B cell (primary cell): Measurements from ENCODE around the gene SLC48A1. TPM values are rescaled to one million over a fixed set of nuclear protein-coding genes. Genes with fewer than 3 reads are reported as not detected.
A peak's percentile ranks its signal among the peaks of the same experiment; 100 is the strongest.

Source experiments
- ATAC-seq: fragments of 200-7000 bp; cut with Tn5 transposase; one replicate; pipeline ENCODE4 v1.10.0; 2021; ENCODE audit warnings: low read depth, mild to moderate bottlenecking, moderate number of reproducible peaks, moderate library complexity
- CTCF ChIA-PET: fragments of 350-600 bp; sonication (Branson Sonifier 250); formaldehyde crosslinking; loops from one replicate; lab custom pipeline; 2021; ENCODE audit warnings: antibody characterized with exemption, inconsistent platforms; lab: Charles Lee
- POLR2A ChIA-PET: fragments of 350-600 bp; sonication (Branson Sonifier 250); formaldehyde crosslinking; loops from one replicate; lab custom pipeline; 2021; ENCODE audit warnings: antibody characterized with exemption; lab: Charles Lee
- DNase-seq: peaks from one replicate; pipeline ENCODE4 v3.0.0; 2013
- H2AFZ ChIP-seq: 2 replicates; pipeline ENCODE4 v1.6.1; 2012; ENCODE audit warnings: mild to moderate bottlenecking, low read depth, low read length; ENCODE audit not compliant: insufficient read depth, poor library complexity, severe bottlenecking
- H3K27ac ChIP-seq, 2 donors: 1 replicate in 1 of 2; 2 replicates in 1 of 2; pipeline ENCODE4 v1.5.1; 2012 to 2013; ENCODE audit warnings: low read length in 2 of 2, mild to moderate bottlenecking in 2 of 2, moderate library complexity in 1 of 2
- H3K27me3 ChIP-seq, 4 experiments: fragments of 200-600 bp in 1 of 4; sonication (generic) in 1 of 4; replicated peaks in 1 of 4; 1 replicate in 2 of 4; 2 replicates in 2 of 4; pipeline versions ENCODE4 v1.6.1 to v1.7.0; 2013 to 2016; ENCODE audit warnings: low read length in 3 of 4, mild to moderate bottlenecking in 2 of 4, mixed read lengths in 1 of 4, moderate library complexity in 1 of 4; ENCODE audit not compliant: insufficient read depth in 4 of 4, control insufficient read depth in 3 of 4; ENCODE audit errors: control extremely low read depth in 1 of 4
- H3K36me3 ChIP-seq, 2 experiments: replicated peaks in 1 of 2; 1 replicate in 1 of 2; 2 replicates in 1 of 2; pipeline versions ENCODE4 v1.6.1 to v1.7.1; 2013; ENCODE audit warnings: low read length in 1 of 2; ENCODE audit not compliant: insufficient read depth in 2 of 2, control insufficient read depth in 1 of 2; ENCODE audit errors: control extremely low read depth in 1 of 2, extremely low read depth in 1 of 2
- H3K4me1 ChIP-seq, 2 donors: fragments of 200-600 bp in 1 of 2; sonication (generic) in 1 of 2; 1 replicate in 1 of 2; 2 replicates in 1 of 2; pipeline versions ENCODE4 v1.5.1 to v1.6.1; 2013 to 2017; ENCODE audit warnings: low read length in 2 of 2; ENCODE audit not compliant: control insufficient read depth in 2 of 2, insufficient read depth in 2 of 2
- H3K4me2 ChIP-seq: replicated peaks from 2 replicates; pipeline ENCODE3; 2012; ENCODE audit warnings: mild to moderate bottlenecking, low read depth, low read length; ENCODE audit not compliant: poor library complexity, severe bottlenecking
- H3K4me3 ChIP-seq, 5 experiments: fragments of 200-600 bp in 1 of 5; sonication (generic) in 1 of 5; 1 replicate in 3 of 5; 2 replicates in 2 of 5; pipeline versions ENCODE4 v1.5.1 to v1.7.0; 2011 to 2016; ENCODE audit warnings: low read length in 4 of 5, mild to moderate bottlenecking in 4 of 5, low read depth in 2 of 5, control low read depth in 1 of 5, moderate library complexity in 1 of 5; ENCODE audit not compliant: insufficient read depth in 1 of 5; ENCODE audit errors: control extremely low read depth in 1 of 5, extremely low read depth in 1 of 5
- H3K79me2 ChIP-seq: fragments of 200-600 bp; sonication (generic); one replicate; pipeline ENCODE4 v1.6.0; 2016; ENCODE audit warnings: low read length; ENCODE audit not compliant: control insufficient read depth, insufficient read depth
- H3K9ac ChIP-seq: fragments of 200-600 bp; sonication (generic); 2 replicates; pipeline ENCODE4 v1.6.1; 2017; ENCODE audit warnings: mild to moderate bottlenecking, low read length, moderate library complexity
- H3K9me3 ChIP-seq, 3 donors: one replicate each; pipeline versions ENCODE4 v1.6.1 to v1.7.1; 2013; ENCODE audit warnings: low read length in 2 of 3; ENCODE audit not compliant: control insufficient read depth in 2 of 3, insufficient read depth in 1 of 3; ENCODE audit errors: control extremely low read depth in 1 of 3
- H4K20me1 ChIP-seq: 2 replicates; pipeline ENCODE4 v1.6.0; 2012; ENCODE audit warnings: mild to moderate bottlenecking, low read length; ENCODE audit not compliant: insufficient read depth, control insufficient read depth, poor library complexity, severe bottlenecking
- H3K27ac Mint-ChIP-seq: one replicate; pipeline ENCODE4 v1.8.0; 2021; ENCODE audit warnings: mixed read lengths
- H3K27me3 Mint-ChIP-seq: one replicate; pipeline ENCODE4 v1.8.0; 2021; ENCODE audit warnings: mixed read lengths
- H3K4me1 Mint-ChIP-seq: one replicate; pipeline ENCODE4 v1.8.0; 2021; ENCODE audit warnings: mixed read lengths
- H3K4me3 Mint-ChIP-seq: one replicate; pipeline ENCODE4 v1.8.0; 2021; ENCODE audit warnings: mixed read lengths
- H3K9me3 Mint-ChIP-seq: one replicate; pipeline ENCODE4 v1.8.0; 2022; ENCODE audit warnings: mixed read lengths; ENCODE audit not compliant: insufficient read depth
- EZH2 ChIP-seq: IDR thresholded peaks from 2 replicates; pipeline ENCODE4 v1.6.1; 2012; ENCODE audit warnings: borderline replicate concordance, low read depth, mild to moderate bottlenecking, moderate library complexity, low read length; ENCODE audit not compliant: insufficient read depth, poor library complexity, severe bottlenecking
- WGBS: methylation state at CpG from one replicate; pipeline ENCODE4 v1.1.5; 2013; ENCODE audit warnings: missing lambda C conversion rate; ENCODE audit not compliant: insufficient coverage; 5-methylcytosine and 5-hydroxymethylcytosine counted together
- intact Hi-C: fragments of 100-400 bp; cut with micrococcal nuclease; formaldehyde crosslinking; loops from one replicate; pipeline ENCODE4 v1.10.0; 2022
- polyA plus RNA-seq: library from polyadenylated mRNA; depleted of rRNA; stranded (reverse); fragments of >200 nt; gene quantifications from 2 replicates; pipeline ENCODE4 v1.2.3, GENCODE V29; 2012
- total RNA-seq, 2 donors: library from RNA; stranded (reverse); fragments of 120-200 nt in 1 of 2; gene quantifications; 1 replicate in 1 of 2; 2 replicates in 1 of 2; pipeline versions ENCODE4 v1.2.3 to v1.2.4, GENCODE V29; 2013 to 2022
- TF ChIP-seq, protein P1 (sequence below): fragments of 200-600 bp; IDR thresholded peaks from one replicate; pipeline ENCODE4 v1.8.0; 2022; ENCODE audit warnings: antibody characterized with exemption, mild to moderate bottlenecking

Gene SLC48A1
- total and polyA plus RNA-seq, 2 donors (not counting 1 experiment from before 2014, with no cell fraction given) = 8.0 to 20.0 TPM

DNA sequence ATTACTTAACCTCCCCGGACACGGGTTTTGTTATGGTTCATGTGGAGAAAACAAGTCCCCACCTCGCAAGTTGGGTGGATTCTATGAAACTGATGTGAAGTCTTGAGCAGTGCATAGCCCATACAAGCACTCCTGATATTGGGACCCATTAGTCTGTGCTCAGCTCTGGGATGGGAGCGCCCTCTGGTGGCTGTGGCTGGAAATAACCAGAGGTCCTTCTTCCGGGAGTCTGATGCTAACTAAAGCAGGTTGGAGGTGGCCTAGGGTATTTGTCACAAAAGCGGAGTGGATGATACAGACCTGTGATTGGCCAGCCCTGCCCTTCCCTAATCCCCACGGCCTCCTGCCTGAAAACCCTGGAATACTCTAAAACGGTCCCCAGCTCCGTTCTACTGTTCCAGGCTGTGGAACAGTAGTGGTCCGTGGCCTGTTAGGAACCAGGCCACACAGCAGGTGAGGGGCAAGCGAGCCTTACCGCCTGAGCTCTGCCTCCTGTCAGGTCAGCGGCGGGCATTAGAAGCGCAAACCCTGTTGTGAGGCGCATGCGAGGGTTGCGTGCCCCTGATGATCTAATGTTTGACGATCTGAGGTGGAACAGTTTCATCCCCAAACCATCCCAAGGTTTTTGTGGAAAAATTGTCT lies 6.4 kb downstream of the SLC48A1 start:
- Histone ChIP-seq H3K27ac (no peak overlapping the region), H3K9ac (no peak overlapping the region), H4K20me1 (peaks cover 40% of the 10 kb centered on the region), H3K36me3 (peaks cover 0 to 14% of the 10 kb centered on the region in 2 experiments), H2AFZ (no peak overlapping the region), H3K9me3 (no peaks in the 10 kb centered on the region), H3K4me1 (peaks cover 0 to 14% of the 10 kb centered on the region in 2 donors), H3K4me2 (no peak overlapping the region), H3K27me3 (no peaks in the 10 kb centered on the region), H3K79me2 (peaks cover 20% of the 10 kb centered on the region), H3K4me3 (no peak overlapping the region)
- POLR2A ChIA-PET = interaction anchor here (0.5 to 1.3 kb wide), 3 partner anchors 18 to 53 kb away, joined by 3 to 6 read pairs (median 3); no protein-coding TSS in a partner anchor
- ATAC-seq (peak; percentile 90), DNase-seq (peak; percentile 90)
- Mint-ChIP-seq H3K27me3 (no peaks in the 10 kb centered on the region), H3K4me1 (peaks cover 23% of the 10 kb centered on the region), H3K9me3 (no peaks in the 10 kb centered on the region), H3K27ac (peak overlapping the region; percentile 80), H3K4me3 (no peak overlapping the region)
- WGBS = 56% methylated on average over 19 of the region's 19 CpGs
- intact Hi-C loops = loop anchor here (1.0 kb wide), 5 partner anchors 20 to 128 kb away; no protein-coding TSS in a partner anchor
- TF ChIP-seq EZH2 = no peak
- TF ChIP-seq, protein P1, sequence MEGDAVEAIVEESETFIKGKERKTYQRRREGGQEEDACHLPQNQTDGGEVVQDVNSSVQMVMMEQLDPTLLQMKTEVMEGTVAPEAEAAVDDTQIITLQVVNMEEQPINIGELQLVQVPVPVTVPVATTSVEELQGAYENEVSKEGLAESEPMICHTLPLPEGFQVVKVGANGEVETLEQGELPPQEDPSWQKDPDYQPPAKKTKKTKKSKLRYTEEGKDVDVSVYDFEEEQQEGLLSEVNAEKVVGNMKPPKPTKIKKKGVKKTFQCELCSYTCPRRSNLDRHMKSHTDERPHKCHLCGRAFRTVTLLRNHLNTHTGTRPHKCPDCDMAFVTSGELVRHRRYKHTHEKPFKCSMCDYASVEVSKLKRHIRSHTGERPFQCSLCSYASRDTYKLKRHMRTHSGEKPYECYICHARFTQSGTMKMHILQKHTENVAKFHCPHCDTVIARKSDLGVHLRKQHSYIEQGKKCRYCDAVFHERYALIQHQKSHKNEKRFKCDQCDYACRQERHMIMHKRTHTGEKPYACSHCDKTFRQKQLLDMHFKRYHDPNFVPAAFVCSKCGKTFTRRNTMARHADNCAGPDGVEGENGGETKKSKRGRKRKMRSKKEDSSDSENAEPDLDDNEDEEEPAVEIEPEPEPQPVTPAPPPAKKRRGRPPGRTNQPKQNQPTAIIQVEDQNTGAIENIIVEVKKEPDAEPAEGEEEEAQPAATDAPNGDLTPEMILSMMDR = peak; percentile 92
- CTCF ChIA-PET = interaction anchor here (0.7 to 20.0 kb wide), 16 partner anchors 11 to 128 kb away, joined by 3 to 584 read pairs (median 9); partner anchors contain the start of genes ENDOU, HDAC7, RAPGEF3 and RPAP3
